Measurements from ENCODE around the gene BCL11A. TPM values are rescaled to one million over a fixed set of nuclear protein-coding genes. Genes with fewer than 3 reads are reported as not detected.

BCL11A gene
- total RNA-seq, 3 donors from 2014 or later (not counting 1 experiment from before 2014, with no cell fraction given), result 2.6 to 3.5 (median 3.0) TPM

GRCh38 chr2:60550984-60551239 is 2.5 kb downstream of the BCL11A start:
- Histone ChIP-seq H3K27me3 (ENCODE audit: control insufficient read depth, insufficient read depth, low read length) (peaks cover 63% of the 10 kb centered on the region), H3K36me3 (ENCODE audit: control insufficient read depth, insufficient read depth, low read length) (no peaks in the 10 kb centered on the region), H3K9me3 (ENCODE audit: control insufficient read depth, insufficient read depth, low read length) (no peaks in the 10 kb centered on the region), H3K4me1 (ENCODE audit: control insufficient read depth, insufficient read depth, low read length) (peaks cover 60% of the 10 kb centered on the region), H3K4me3 (ENCODE audit: low read length) (peak overlapping the region; percentile 45), H3K27ac (ENCODE audit: low read length) (peak overlapping the region; percentile 38)
- peaks cover 43 to 59% of the 10 kb centered on the region in 2 donors for H3K27me3 Mint-ChIP-seq (ENCODE audit: low read depth in 2 of 2)
- intact Hi-C loops (cut with micrococcal nuclease), result no loop called here
- DNase-seq, result no peak
- peaks cover 21 to 52% of the 10 kb centered on the region in 2 donors for H3K4me1 Mint-ChIP-seq
- no peaks in the 10 kb centered on the region for H3K36me3 Mint-ChIP-seq
- H3K27ac Mint-ChIP-seq, result peak overlapping the region in 1 of 2 donors; percentile 35
- WGBS (ENCODE audit: insufficient coverage), result 5% methylated on average over 2 of the region's 8 CpGs
- TF ChIP-seq CTCF (IDR thresholded peaks at IDR 0.05), result no peak
- no peaks in the 10 kb centered on the region for H3K9me3 Mint-ChIP-seq
- ATAC-seq, result no peak
- peak overlapping the region; percentile 70 for H3K4me3 Mint-ChIP-seq

- peaks cover 57% of the 10 kb centered on the region for H3K4me1 ChIP-seq (ENCODE audit: control insufficient read depth, insufficient read depth, low read length)
- intact Hi-C loops (cut with micrococcal nuclease), result no loop called here
- H3K4me3 ChIP-seq (ENCODE audit: low read length), result peak overlapping the region; percentile 42
- Mint-ChIP-seq H3K27me3 (ENCODE audit: low read depth in 2 of 2) (peaks cover 43 to 57% of the 10 kb centered on the region in 2 donors), H3K4me1 (peaks cover 16 to 47% of the 10 kb centered on the region in 2 donors), H3K9me3 (no peaks in the 10 kb centered on the region), H3K36me3 (no peaks in the 10 kb centered on the region), H3K4me3 (peak overlapping the region; percentile 90), H3K27ac (peak overlapping the region in 1 of 2 donors; percentile 73)
- H3K27me3 ChIP-seq (ENCODE audit: control insufficient read depth, insufficient read depth, low read length), result peaks cover 68% of the 10 kb centered on the region
- peak overlapping the region; percentile 32 for H3K27ac ChIP-seq (ENCODE audit: low read length)
- ATAC-seq, result peak; percentile 53 to 67 (median 62)
- WGBS (ENCODE audit: insufficient coverage), result under 1% methylated on average over 36 of the region's 62 CpGs
- no peaks in the 10 kb centered on the region for H3K9me3 ChIP-seq (ENCODE audit: control insufficient read depth, insufficient read depth, low read length)
- peak; percentile 24 to 72 for DNase-seq
- H3K36me3 ChIP-seq (ENCODE audit: control insufficient read depth, insufficient read depth, low read length), result no peaks in the 10 kb centered on the region
- TF ChIP-seq CTCF (IDR thresholded peaks at IDR 0.05), result peak; percentile 40
Observed at GRCh38 chr2:60550178-60550983, 3.1 kb downstream of the BCL11A start.

- peak; percentile 2 to 19 (median 4) for ATAC-seq
Observed at GRCh38 chr2:60549928-60550177, 3.6 kb downstream of the BCL11A start.

More at GRCh38 chr2:60549928-60550177, 3.6 kb downstream of the BCL11A start:
- Mint-ChIP-seq H3K4me3 (peak overlapping the region; percentile 90), H3K4me1 (peaks cover 10 to 46% of the 10 kb centered on the region in 2 donors), H3K36me3 (no peaks in the 10 kb centered on the region), H3K27me3 (ENCODE audit: low read depth in 2 of 2) (peaks cover 45 to 55% of the 10 kb centered on the region in 2 donors), H3K27ac (peak overlapping the region in 1 of 2 donors; percentile 73), H3K9me3 (no peaks in the 10 kb centered on the region)
- Histone ChIP-seq H3K9me3 (ENCODE audit: control insufficient read depth, insufficient read depth, low read length) (no peaks in the 10 kb centered on the region), H3K27me3 (ENCODE audit: control insufficient read depth, insufficient read depth, low read length) (peaks cover 66% of the 10 kb centered on the region), H3K27ac (ENCODE audit: low read length) (peak overlapping the region; percentile 28), H3K4me1 (ENCODE audit: control insufficient read depth, insufficient read depth, low read length) (peaks cover 57% of the 10 kb centered on the region), H3K36me3 (ENCODE audit: control insufficient read depth, insufficient read depth, low read length) (no peaks in the 10 kb centered on the region), H3K4me3 (ENCODE audit: low read length) (peak overlapping the region; percentile 42)
- 0% methylated on average over 13 of the region's 13 CpGs for WGBS (ENCODE audit: insufficient coverage)
- intact Hi-C loops (cut with micrococcal nuclease), result no loop called here
- no peak for DNase-seq
- TF ChIP-seq CTCF (IDR thresholded peaks at IDR 0.05), result no peak
